Tibial nerve (tissue), 3 donors: ENCODE data around the gene SH3BP1.

Experiments
- POLR2A ChIP-seq, 2 donors: fragments of 450-650 bp; IDR thresholded peaks; one replicate each; pipeline ENCODE4 v1.6.1; 2017; ENCODE audit warnings: antibody characterized with exemption in 2 of 2, mild to moderate bottlenecking in 2 of 2, moderate library complexity in 2 of 2
- TF ChIP-seq, protein P1 (sequence below), 5 experiments: fragments of 200-600 bp in 3 of 5; fragments of 450-650 bp in 2 of 5; sonication (generic) in 3 of 5; IDR thresholded peaks; one replicate each; pipeline ENCODE4 v1.5.1; 2016 to 2019; ENCODE audit warnings: antibody characterized with exemption in 5 of 5, mild to moderate bottlenecking in 3 of 5, moderate library complexity in 2 of 5

- TF ChIP-seq, protein P1, sequence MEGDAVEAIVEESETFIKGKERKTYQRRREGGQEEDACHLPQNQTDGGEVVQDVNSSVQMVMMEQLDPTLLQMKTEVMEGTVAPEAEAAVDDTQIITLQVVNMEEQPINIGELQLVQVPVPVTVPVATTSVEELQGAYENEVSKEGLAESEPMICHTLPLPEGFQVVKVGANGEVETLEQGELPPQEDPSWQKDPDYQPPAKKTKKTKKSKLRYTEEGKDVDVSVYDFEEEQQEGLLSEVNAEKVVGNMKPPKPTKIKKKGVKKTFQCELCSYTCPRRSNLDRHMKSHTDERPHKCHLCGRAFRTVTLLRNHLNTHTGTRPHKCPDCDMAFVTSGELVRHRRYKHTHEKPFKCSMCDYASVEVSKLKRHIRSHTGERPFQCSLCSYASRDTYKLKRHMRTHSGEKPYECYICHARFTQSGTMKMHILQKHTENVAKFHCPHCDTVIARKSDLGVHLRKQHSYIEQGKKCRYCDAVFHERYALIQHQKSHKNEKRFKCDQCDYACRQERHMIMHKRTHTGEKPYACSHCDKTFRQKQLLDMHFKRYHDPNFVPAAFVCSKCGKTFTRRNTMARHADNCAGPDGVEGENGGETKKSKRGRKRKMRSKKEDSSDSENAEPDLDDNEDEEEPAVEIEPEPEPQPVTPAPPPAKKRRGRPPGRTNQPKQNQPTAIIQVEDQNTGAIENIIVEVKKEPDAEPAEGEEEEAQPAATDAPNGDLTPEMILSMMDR (IDR thresholded peaks at IDR 0.05) = no peak
- no peak for TF ChIP-seq POLR2A (IDR thresholded peaks at IDR 0.05)
Measured at GRCh38 chr22:37662039-37662438, 22.6 kb downstream of the SH3BP1 start.
